Bronchial epithelial cell (primary cell): ENCODE measurements around the gene CYFIP2. TPM values are rescaled to one million over a fixed set of nuclear protein-coding genes. Genes with fewer than 3 reads are reported as not detected.

Source experiments
- DNase-seq: peaks from one replicate; pipeline ENCODE4 v3.0.0-alpha.2; 2010; ENCODE audit warnings: low read depth
- FAIRE-seq: peaks from 2 replicates; lab custom pipeline; 2011; peaks lifted over from hg19 to GRCh38; lab: Jason Lieb, UNC
- H3K27me3 ChIP-seq: 2 replicates; pipeline ENCODE4 v1.5.1; 2011; ENCODE audit warnings: low read length; ENCODE audit not compliant: control insufficient read depth, insufficient read depth
- H3K36me3 ChIP-seq: 2 replicates; pipeline ENCODE4 v1.5.1; 2011; ENCODE audit warnings: low read length; ENCODE audit not compliant: control insufficient read depth, insufficient read depth
- H3K4me3 ChIP-seq: 2 replicates; pipeline ENCODE4 v1.5.1; 2011; ENCODE audit warnings: mild to moderate bottlenecking, low read depth, low read length, control low read depth
- total RNA-seq: library from RNA; depleted of rRNA; stranded (reverse); fragments of >200 nt; gene quantifications from 2 replicates; pipeline ENCODE4 v1.2.1, GENCODE V29; 2014
- TF ChIP-seq, protein P1 (sequence below): IDR thresholded peaks from 2 replicates; pipeline ENCODE4 v1.5.1; 2011; ENCODE audit warnings: mild to moderate bottlenecking, moderate library complexity, low read length, control low read depth, inconsistent platforms; ENCODE audit not compliant: insufficient read depth, severe bottlenecking

Gene CYFIP2
- 3.9 and 8.2 TPM in 2 replicates for total RNA-seq

DNA sequence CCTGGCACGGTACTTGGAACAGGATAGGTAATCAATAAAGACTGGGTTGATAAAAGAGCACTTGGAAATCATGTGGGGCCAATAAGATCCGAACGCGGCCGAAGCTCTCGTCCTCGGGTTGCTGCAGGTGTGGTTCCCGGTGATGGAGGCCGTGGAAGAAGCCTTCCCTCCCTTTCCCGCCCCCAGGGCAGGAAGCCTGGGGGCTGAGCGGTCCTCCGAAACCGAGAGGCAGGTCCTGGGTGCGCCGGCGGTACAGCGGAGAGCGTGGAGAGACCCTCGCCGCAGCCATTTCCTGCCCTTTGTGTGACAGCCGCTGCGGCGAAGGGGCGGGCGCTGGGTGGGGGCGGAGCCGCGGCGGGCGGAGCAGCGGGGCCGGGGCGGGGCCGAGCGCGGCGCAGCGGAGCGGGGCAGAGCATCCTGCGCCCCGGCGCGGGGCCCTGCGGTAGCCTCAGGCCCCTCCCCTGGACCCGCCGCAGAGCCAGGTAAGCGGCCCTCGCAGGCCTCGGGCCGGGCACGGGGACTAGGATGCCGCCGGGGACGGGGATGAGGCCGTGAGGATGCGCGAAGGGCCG lies at the start of gene CYFIP2:
CYFIP2 (plus strand) TSS at position 410 of the 572 bp plus-strand sequence. CDS start 19,239 bp downstream, outside the sequence.
- Histone ChIP-seq H3K36me3 (no peaks in the 10 kb centered on the region), H3K27me3 (peaks cover 6% of the 10 kb centered on the region), H3K4me3 (peak within 1 kb of the TSS; percentile 43)
- no peak for DNase-seq
- no peak for FAIRE-seq
- TF ChIP-seq, protein P1, sequence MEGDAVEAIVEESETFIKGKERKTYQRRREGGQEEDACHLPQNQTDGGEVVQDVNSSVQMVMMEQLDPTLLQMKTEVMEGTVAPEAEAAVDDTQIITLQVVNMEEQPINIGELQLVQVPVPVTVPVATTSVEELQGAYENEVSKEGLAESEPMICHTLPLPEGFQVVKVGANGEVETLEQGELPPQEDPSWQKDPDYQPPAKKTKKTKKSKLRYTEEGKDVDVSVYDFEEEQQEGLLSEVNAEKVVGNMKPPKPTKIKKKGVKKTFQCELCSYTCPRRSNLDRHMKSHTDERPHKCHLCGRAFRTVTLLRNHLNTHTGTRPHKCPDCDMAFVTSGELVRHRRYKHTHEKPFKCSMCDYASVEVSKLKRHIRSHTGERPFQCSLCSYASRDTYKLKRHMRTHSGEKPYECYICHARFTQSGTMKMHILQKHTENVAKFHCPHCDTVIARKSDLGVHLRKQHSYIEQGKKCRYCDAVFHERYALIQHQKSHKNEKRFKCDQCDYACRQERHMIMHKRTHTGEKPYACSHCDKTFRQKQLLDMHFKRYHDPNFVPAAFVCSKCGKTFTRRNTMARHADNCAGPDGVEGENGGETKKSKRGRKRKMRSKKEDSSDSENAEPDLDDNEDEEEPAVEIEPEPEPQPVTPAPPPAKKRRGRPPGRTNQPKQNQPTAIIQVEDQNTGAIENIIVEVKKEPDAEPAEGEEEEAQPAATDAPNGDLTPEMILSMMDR, result no peak

DNA sequence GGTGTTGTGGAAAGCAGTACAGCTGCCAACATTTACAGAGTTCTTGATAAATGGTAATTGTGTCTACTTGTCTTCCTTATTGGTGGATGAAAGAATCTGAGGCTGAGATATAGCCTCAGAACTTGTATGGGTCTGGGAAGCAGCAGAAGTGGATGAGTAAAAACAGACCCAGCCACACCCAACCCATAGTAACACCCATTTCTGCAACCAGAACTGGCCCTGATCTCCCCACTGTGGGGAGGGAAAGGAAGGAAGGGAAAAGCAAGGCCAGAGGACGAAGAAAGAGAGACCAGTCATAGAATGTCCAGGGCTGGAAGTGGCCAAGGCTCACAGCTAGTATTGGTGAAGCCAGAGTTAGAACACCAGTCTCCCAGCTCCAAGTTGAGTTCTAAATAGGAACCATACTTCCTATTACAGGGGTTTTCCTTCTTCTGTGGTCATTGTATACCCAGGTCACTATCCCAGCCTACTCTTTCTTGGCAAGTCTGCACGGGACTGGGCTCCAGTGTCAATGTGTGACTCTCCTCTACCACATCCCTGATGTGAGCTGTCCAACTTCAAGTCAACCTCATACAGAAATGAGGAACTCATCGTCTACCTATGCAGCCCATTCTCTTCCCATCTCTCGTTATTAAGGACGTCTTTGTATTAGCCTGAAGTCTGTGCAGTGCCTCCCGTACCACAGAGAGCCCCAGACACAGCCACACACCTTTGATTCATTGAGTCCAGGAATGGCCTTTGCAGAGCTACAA lies 49.4 kb upstream of the CYFIP2 start:
- DNase-seq, result no peak
- Histone ChIP-seq H3K4me3 (no peak overlapping the region), H3K36me3 (no peaks in the 10 kb centered on the region), H3K27me3 (no peaks in the 10 kb centered on the region)
- FAIRE-seq, result no peak
- TF ChIP-seq, protein P1, result no peak

DNA sequence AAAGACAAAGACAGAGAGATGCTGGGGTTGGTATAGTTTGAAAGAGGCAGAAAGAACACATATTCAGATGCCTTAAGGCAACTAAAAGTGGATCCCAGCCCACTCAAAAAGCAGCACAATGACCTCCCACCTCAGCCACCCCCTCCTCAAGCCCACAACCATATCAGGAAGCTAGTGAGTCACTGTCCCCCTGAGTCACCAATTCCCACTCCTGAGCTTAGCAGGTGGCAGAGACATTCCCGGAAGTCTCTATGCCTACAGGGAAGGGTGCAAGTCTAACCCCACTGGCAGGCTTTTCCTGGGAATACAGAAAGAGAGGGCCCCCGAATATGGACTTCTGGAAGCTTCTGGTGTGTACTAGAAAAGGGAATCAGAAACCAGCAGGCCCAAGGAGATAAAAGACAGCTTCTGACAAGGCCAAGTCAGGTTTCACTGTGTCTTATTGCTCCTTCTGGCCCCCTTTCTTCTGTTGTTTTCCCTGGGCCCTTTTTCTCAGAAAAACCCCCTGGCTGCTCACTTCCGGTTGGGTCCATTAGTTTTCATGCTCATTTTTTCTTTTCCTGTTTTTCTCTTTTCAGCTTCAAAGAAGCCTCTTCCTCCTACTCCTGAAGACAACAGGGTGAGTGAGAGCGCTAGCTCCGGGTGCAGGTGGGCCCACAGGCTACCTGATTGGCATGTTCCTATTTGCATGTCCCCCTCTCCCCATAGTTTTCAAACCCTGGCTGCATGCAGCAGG lies 48.5 kb upstream of the CYFIP2 start:
- TF ChIP-seq, protein P1, result no peak
- Histone ChIP-seq H3K4me3 (no peak overlapping the region), H3K27me3 (no peaks in the 10 kb centered on the region), H3K36me3 (no peaks in the 10 kb centered on the region)
- FAIRE-seq, result no peak
- DNase-seq, result no peak

DNA sequence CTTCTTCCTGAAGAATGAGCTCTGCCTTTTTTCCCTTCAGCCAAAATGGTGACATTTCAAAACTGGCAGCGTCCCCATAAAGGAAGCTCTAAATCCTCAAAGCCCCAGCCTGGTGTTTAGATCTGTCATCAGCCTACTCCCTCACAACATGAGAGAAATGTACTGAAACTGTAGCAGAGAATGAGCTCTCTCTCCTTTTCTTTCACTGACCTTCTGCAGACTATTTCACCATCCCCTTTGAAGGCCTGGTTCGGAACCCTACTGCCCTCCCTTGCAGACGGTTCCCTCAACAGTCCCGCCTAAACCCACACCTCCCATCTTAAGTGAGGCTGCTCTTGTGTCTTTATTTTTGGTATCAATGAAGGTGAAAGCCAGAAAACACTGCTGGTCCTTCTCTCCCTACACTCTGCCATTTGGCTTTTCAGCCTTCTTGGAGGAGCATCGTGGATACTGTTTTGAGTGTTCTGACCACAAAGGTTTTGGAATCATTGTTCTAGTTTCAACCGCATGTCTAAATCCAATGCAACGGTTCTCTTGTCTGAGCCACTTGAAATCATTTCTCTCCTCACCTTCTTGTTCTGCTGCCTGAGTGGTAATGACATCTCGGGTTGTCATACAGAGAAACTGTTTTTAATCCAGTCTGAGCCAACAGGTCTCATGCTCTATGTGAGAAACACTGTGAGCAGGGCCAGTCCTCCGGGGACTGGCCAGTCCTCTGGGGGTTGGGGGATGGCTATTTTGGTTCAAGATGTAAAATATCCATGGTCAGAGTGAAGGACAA lies 46.2 kb upstream of the CYFIP2 start:
- Histone ChIP-seq H3K27me3 (no peaks in the 10 kb centered on the region), H3K36me3 (no peaks in the 10 kb centered on the region), H3K4me3 (no peak overlapping the region)
- no peak for DNase-seq
- FAIRE-seq, result no peak
- TF ChIP-seq, protein P1, result no peak

DNA sequence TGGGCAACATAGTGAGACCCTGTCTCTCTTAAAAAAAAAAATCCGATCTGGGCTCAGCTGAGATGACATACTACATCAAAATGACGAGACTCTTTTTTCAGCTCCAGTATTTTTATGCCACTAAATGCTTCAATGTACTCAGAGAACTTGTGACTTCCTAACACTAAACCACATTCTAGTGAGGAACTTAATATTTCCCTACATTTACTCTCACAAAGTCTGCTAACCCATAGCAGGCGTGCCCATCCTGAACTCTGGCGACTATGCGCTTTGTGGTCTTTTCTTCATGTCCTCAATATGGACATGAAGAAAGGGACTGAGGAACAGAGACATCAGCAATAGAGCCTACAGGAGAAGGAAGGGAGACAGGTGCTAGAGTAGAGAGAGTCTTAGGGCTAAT lies 44.0 kb upstream of the CYFIP2 start:
- Histone ChIP-seq H3K27me3 (no peaks in the 10 kb centered on the region), H3K4me3 (no peak overlapping the region), H3K36me3 (no peaks in the 10 kb centered on the region)
- TF ChIP-seq, protein P1, result no peak
- FAIRE-seq (no peak), DNase-seq (no peak)
